GM18526 (cell line): ENCODE data around the gene WDFY1.

Experiments
- POLR2A ChIP-seq: IDR thresholded peaks from 3 replicates; pipeline ENCODE4 v1.6.1; 2011; ENCODE audit not compliant: insufficient read length; ENCODE audit errors: extremely low read depth

Gene WDFY1

GRCh38 chr2:223887127-223887526 is 58.0 kb downstream of the WDFY1 start:
- no peak for TF ChIP-seq POLR2A

- no peak for TF ChIP-seq POLR2A
Observed at GRCh38 chr2:223886726-223887125, 58.4 kb downstream of the WDFY1 start.

GRCh38 chr2:223884399-223884798 is 60.7 kb downstream of the WDFY1 start:
- TF ChIP-seq POLR2A = no peak

DNA sequence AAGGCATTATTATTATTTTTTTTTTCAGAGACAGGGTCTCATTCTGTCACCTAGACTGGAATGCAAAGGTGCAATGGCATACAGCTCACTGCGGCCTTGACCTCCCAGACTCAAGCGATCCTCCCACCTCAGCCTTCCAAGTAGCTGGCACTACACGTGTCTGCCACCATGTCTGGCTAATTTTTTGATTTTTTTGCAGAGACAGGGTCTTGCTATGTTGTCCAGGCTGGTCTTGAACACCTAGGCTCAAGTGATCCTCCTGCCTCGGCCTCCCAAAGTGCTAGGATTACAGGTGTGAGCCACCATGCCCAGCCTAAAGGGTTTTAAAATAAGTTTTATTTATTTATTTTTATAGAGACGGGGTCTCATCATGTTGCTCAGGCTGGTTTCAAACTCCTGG is 62.4 kb downstream of the WDFY1 start:
- no peak for TF ChIP-seq POLR2A

DNA sequence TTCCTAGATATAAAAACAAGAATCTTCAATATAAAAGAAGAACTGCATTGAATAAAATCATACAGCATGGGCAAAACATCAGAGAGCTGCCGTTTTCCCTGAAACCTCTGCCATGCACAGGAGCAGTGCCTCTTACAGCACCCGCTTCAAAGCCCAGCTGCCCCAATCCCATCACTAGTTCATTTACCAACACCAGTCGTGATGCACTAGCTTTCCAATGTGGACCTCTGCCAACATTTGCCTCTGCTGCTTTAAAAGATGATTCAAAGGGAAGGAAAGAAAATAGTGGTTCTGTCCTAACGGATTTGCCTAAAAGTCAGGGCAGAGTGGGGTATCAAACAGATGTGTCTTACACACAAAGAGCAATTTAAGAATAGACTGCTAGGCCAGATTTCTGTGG is 64.3 kb downstream of the WDFY1 start:
- no peak for TF ChIP-seq POLR2A

DNA sequence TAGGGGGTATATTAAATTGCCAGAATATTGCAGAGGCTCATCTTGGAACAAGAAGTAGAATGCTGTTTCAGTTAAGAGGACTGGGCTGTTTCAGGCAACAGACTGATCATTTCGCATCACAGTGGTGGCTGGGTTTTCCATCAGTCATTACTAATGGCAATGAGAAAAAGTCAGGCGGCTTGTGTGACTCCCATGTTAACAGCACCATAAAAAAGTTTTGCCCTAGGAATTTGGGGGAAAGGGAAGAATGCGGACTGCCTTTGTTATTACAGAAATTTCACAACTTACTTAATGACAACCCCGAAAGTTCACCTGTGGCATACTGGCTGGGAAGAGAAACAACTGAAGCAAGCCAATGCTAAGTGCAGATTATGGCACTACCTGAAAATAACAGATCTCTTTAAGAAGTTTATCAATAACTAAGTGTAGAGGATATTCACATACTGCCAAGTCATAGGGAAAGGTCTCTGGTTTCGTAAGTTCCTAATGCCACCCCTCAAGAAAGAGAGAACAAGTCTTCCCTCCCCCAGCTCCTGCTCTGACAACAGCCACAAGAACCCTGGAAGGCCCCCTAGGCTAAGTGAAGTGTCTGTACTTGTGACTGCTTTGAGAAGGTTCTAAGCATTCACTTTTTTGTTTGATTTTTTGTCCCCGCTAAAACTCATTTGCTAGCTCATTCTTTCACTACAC is 67.3 kb downstream of the WDFY1 start:
- no peak for TF ChIP-seq POLR2A

DNA sequence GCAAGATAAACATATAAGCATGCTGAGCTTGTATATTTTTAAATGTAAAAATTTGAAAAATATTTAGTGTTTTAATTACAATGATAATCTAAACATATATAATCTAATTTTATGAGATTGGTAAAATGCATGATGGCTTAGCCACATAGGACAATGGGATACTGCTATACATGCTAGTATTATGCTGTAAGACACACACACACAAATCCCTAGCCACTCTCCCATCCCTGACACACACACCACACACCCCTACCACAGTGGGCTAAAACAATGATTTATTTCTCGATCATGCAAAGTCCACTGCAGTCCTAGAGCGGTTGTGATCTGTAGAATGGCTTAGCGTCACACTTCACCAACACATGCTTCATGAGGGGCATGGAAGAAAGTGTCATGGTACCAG is 71.5 kb downstream of the WDFY1 start:
- no peak for TF ChIP-seq POLR2A

- no peak for TF ChIP-seq POLR2A
Observed at GRCh38 chr2:223870840-223871611, 74.1 kb downstream of the WDFY1 start.

- no peak for TF ChIP-seq POLR2A
Observed at GRCh38 chr2:223868005-223868404, 77.1 kb downstream of the WDFY1 start.

- TF ChIP-seq POLR2A = no peak
Observed at GRCh38 chr2:223865907-223866508, 79.1 kb downstream of the WDFY1 start.

GRCh38 chr2:223865124-223865523 is 80.0 kb downstream of the WDFY1 start:
- TF ChIP-seq POLR2A = no peak

DNA sequence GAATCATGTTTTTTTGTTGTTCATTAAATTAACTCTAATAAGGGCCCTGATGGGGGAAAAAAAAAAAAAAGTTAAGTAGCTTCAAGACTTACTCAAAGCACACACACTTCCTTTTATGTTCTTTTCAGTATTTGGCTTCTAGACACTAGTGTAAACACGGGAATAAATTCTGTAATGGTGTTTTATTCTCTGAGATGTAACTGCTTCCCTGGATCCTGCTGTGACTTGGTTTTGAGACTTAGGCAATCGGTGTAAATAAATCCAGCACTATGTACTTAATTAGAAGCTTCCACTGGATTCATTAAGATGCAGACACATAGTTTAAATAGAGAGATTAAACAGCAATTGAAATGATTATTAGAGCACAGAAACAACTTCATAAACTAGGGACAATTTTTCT is 81.6 kb downstream of the WDFY1 start:
- no peak for TF ChIP-seq POLR2A

DNA sequence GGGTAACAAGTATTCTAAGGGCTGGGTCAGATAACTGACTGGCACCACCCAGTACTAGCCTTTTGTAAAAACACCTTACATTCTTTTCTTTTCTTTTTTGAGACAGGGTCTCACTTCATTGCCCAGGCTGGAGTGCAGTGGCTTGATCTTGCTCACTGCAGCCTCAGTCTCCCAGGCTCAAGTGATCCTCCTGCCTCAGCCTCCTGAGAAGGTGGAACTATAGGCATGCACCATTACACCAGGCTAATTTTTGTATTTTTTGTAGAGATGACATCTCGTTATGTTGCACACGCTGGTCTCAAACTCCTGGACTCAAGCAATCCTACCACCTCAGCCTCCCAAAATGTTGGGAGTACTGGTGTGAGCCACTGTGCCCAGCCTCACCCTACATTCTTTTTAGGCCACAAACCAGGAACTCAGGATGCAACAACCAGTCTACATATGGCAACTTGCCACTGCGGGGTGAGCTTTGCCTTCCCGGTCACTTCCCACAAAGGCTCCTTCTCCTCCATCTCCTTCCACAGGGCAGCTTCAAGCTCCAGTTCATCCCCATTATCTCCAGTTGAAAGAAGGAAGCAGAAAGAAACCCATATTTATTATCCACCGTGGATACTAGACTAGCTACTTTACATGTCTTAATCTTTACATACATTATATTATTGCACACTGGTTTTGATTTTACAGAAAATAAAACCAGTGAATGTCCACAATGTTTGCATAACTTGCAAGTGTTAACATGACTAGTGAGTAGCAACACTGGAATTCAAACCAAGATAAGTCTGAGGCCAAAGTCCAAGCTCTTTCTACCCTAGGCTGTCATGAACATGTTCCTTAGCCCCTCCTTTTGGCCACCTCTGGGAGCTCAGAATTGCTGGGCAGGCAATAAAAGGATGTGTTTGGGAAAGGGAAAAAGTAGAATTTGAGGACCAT is 84.1 kb downstream of the WDFY1 start:
- TF ChIP-seq POLR2A = no peak

DNA sequence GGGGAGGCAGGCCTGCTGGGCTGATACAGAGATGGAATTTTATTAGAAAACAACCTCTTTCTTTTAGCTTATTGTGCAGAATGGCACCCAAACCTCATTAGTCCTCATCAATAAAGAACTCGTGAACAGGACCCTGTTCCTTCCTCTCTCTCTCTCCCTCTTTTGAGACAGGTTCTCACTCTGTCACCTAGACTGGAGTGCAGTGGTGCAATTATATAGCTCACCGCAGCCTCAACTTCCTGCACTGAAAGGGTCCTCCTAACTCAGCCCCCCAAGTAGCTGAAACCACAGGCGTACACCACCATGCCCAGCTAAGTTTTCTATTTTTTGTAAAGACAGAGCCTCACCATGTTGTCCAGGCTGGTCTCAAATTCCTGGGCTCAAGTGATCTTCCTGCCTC is 86.1 kb downstream of the WDFY1 start:
- TF ChIP-seq POLR2A = no peak

DNA sequence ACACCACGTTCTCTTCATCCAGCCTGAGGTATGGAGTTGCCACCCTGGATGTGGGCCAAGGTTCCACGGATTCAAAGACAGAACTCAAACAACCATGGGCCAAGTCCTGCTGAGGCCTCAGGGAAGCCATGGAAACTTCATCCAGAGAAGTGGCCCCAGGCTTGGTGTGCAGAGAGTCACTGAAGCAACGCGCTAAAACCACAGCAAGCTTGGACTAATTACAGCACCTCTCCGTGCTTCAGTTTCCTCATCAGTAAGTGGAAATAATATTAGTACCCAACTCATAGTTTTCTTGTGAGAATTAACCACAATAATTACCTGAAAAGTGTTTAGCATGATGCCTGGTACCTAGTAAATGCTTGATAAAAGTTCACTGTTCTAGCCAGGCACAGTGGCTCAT is 88.6 kb downstream of the WDFY1 start:
- TF ChIP-seq POLR2A = no peak
